WTC11 (cell line): Measurements from ENCODE around the gene CDK7. TPM values are rescaled to one million over a fixed set of nuclear protein-coding genes. Genes with fewer than 3 reads are reported as not detected.

ENCODE experiments used
- ATAC-seq: fragments of 200-7000 bp; cut with Tn5 transposase; 2 replicates; pipeline ENCODE4 v1.10.0; 2021; ENCODE audit warnings: mild to moderate bottlenecking, moderate library complexity
- CTCF ChIA-PET: fragments of 300-600 bp; sonication (Branson Sonifier 250); formaldehyde crosslinking; loops from one replicate; lab custom pipeline; 2021; ENCODE audit warnings: antibody characterized with exemption; lab: Charles Lee
- POLR2A ChIA-PET: fragments of 350-600 bp; sonication (Branson Sonifier 250); formaldehyde crosslinking; loops from one replicate; lab custom pipeline; 2021; ENCODE audit warnings: antibody characterized with exemption; lab: Charles Lee
- DNase-seq: peaks from one replicate; pipeline ENCODE4 v3.0.0; 2021; ENCODE audit warnings: low spot score
- H3K27ac Mint-ChIP-seq: 2 replicates; pipeline ENCODE4 v1.8.0; 2021; ENCODE audit warnings: mixed read lengths
- H3K27me3 Mint-ChIP-seq: 2 replicates; pipeline ENCODE4 v1.8.0; 2021; ENCODE audit warnings: low read depth, mild to moderate bottlenecking, moderate library complexity, mixed read lengths
- H3K36me3 Mint-ChIP-seq: 2 replicates; pipeline ENCODE4 v1.8.0; 2021; ENCODE audit warnings: mixed read lengths
- H3K4me1 Mint-ChIP-seq: 2 replicates; pipeline ENCODE4 v1.8.0; 2022; ENCODE audit warnings: mixed read lengths
- H3K4me3 Mint-ChIP-seq: 2 replicates; pipeline ENCODE4 v1.8.0; 2021; ENCODE audit warnings: mild to moderate bottlenecking, moderate library complexity, mixed read lengths
- H3K9me3 Mint-ChIP-seq: 2 replicates; pipeline ENCODE4 v1.8.0; 2021; ENCODE audit warnings: mixed read lengths
- CDX4 ChIP-seq: fragments of 250-450 bp; sonication (Bioruptor Pico); IDR thresholded peaks from 2 replicates; pipeline ENCODE4 v1.9.0; 2021; ENCODE audit warnings: moderate library complexity, mild to moderate bottlenecking, inconsistent platforms, borderline replicate concordance
- ELF4 ChIP-seq: sonication (generic); formaldehyde crosslinking; IDR thresholded peaks from 2 replicates; pipeline ENCODE4 v1.8.1; 2022; ENCODE audit warnings: low read depth, mild to moderate bottlenecking, moderate library complexity, missing genetic modification reagents
- ESRRA ChIP-seq: sonication (generic); formaldehyde crosslinking; IDR thresholded peaks from 2 replicates; pipeline ENCODE4 v1.8.1; 2022; ENCODE audit warnings: mild to moderate bottlenecking, missing genetic modification reagents, borderline replicate concordance
- GABPB1 ChIP-seq: sonication (generic); formaldehyde crosslinking; IDR thresholded peaks from 2 replicates; pipeline ENCODE4 v1.8.1; 2023; ENCODE audit warnings: mild to moderate bottlenecking, missing genetic modification reagents
- IRF1 ChIP-seq: sonication (generic); formaldehyde crosslinking; IDR thresholded peaks from 2 replicates; pipeline ENCODE4 v1.8.0; 2023; ENCODE audit warnings: missing genetic modification reagents
- IRF2 ChIP-seq: sonication (generic); formaldehyde crosslinking; IDR thresholded peaks from 2 replicates; pipeline ENCODE4 v1.8.0; 2022; ENCODE audit warnings: low read depth, missing genetic modification reagents, borderline replicate concordance
- JAZF1 ChIP-seq: fragments of 250-450 bp; sonication (Bioruptor Pico); IDR thresholded peaks from 2 replicates; pipeline ENCODE4 v1.9.0; 2021; ENCODE audit warnings: moderate library complexity, mild to moderate bottlenecking, inconsistent platforms
- JUN ChIP-seq: sonication (generic); formaldehyde crosslinking; IDR thresholded peaks from 2 replicates; pipeline ENCODE4 v1.8.0; 2023; ENCODE audit warnings: mild to moderate bottlenecking, missing genetic modification reagents
- MXD4 ChIP-seq: fragments of 250-450 bp; sonication (Bioruptor Pico); IDR thresholded peaks from 2 replicates; pipeline ENCODE4 v1.8.0; 2021; ENCODE audit warnings: mild to moderate bottlenecking, moderate library complexity, borderline replicate concordance
- NFATC4 ChIP-seq: fragments of 250-450 bp; sonication (Bioruptor Pico); IDR thresholded peaks from 2 replicates; pipeline ENCODE4 v1.9.0; 2021; ENCODE audit warnings: mild to moderate bottlenecking
- NFE2L1 ChIP-seq: sonication (generic); formaldehyde crosslinking; IDR thresholded peaks from 2 replicates; pipeline ENCODE4 v1.8.1; 2023; ENCODE audit warnings: missing genetic modification reagents
- NFYB ChIP-seq: sonication (generic); formaldehyde crosslinking; conservative IDR thresholded peaks from 2 replicates; pipeline ENCODE4 v1.8.0; 2022; ENCODE audit warnings: low read depth, missing genetic modification reagents
- NR1H2 ChIP-seq: sonication (generic); formaldehyde crosslinking; IDR thresholded peaks from 2 replicates; pipeline ENCODE4 v1.9.0; 2021; ENCODE audit warnings: mild to moderate bottlenecking, moderate library complexity, missing genetic modification reagents
- RORB ChIP-seq: fragments of 250-450 bp; sonication (Bioruptor Pico); IDR thresholded peaks from 2 replicates; pipeline ENCODE4 v1.9.0; 2021; ENCODE audit warnings: mild to moderate bottlenecking
- SMAD4 ChIP-seq: sonication (generic); formaldehyde crosslinking; IDR thresholded peaks from 2 replicates; pipeline ENCODE4 v1.8.0; 2022; ENCODE audit warnings: mild to moderate bottlenecking, missing genetic modification reagents
- SOX15 ChIP-seq: fragments of 250-450 bp; sonication (Bioruptor Pico); IDR thresholded peaks from 2 replicates; pipeline ENCODE4 v1.9.0; 2021; ENCODE audit warnings: mild to moderate bottlenecking
- SP1 ChIP-seq: sonication (generic); formaldehyde crosslinking; conservative IDR thresholded peaks from 2 replicates; pipeline ENCODE4 v1.8.1; 2022; ENCODE audit warnings: missing genetic modification reagents
- TP53 ChIP-seq: sonication (generic); formaldehyde crosslinking; IDR thresholded peaks from 2 replicates; pipeline ENCODE4 v1.8.1; 2023; ENCODE audit warnings: mild to moderate bottlenecking, missing genetic modification reagents
- USF2 ChIP-seq: sonication (generic); formaldehyde crosslinking; IDR thresholded peaks from 2 replicates; pipeline ENCODE4 v1.8.1; 2023; ENCODE audit warnings: mild to moderate bottlenecking, missing genetic modification reagents, moderate library complexity
- ZBTB21 ChIP-seq: sonication (generic); formaldehyde crosslinking; IDR thresholded peaks from 2 replicates; pipeline ENCODE4 v1.8.1; 2023; ENCODE audit warnings: mild to moderate bottlenecking, missing genetic modification reagents, borderline replicate concordance
- ZNF396 ChIP-seq: fragments of 250-450 bp; sonication (Bioruptor Pico); IDR thresholded peaks from 2 replicates; pipeline ENCODE4 v1.8.0; 2021; ENCODE audit warnings: mild to moderate bottlenecking, moderate library complexity, borderline replicate concordance
- ZNF423 ChIP-seq: fragments of 250-450 bp; sonication (Bioruptor Pico); IDR thresholded peaks from 2 replicates; pipeline ENCODE4 v2.1.2; 2022; ENCODE audit warnings: mild to moderate bottlenecking, moderate library complexity
- total RNA-seq: library from RNA; stranded (reverse); gene quantifications from 3 replicates; pipeline ENCODE4 v1.2.3, GENCODE V29; 2021
- TF ChIP-seq, protein P1 (sequence below): sonication (generic); formaldehyde crosslinking; IDR thresholded peaks from 2 replicates; pipeline ENCODE4 v1.8.0; 2022; ENCODE audit warnings: mild to moderate bottlenecking, missing genetic modification reagents
- TF ChIP-seq, protein P2 (sequence below): sonication (generic); formaldehyde crosslinking; IDR thresholded peaks from 2 replicates; pipeline ENCODE4 v1.8.1; 2023; ENCODE audit warnings: mild to moderate bottlenecking, missing genetic modification reagents
- TF ChIP-seq, protein P3 (sequence below): sonication (generic); formaldehyde crosslinking; IDR thresholded peaks from 2 replicates; pipeline ENCODE4 v1.8.1; 2022; ENCODE audit warnings: mild to moderate bottlenecking, moderate library complexity, missing genetic modification reagents
- TF ChIP-seq, protein P4 (sequence below): fragments of 250-450 bp; sonication (Bioruptor Pico); IDR thresholded peaks from 2 replicates; pipeline ENCODE4 v2.1.2; 2022; ENCODE audit warnings: mild to moderate bottlenecking, moderate library complexity

CDK7 gene
- total RNA-seq, 1 experiment from 2014 or later, result 62.7 TPM

GRCh38 chr5:69293882-69294281, 59.2 kb downstream of the CDK7 start:
- no peak overlapping the region for H3K27ac Mint-ChIP-seq
- H3K36me3 Mint-ChIP-seq, result no peaks in the 10 kb centered on the region
- no peaks in the 10 kb centered on the region for H3K27me3 Mint-ChIP-seq
- H3K4me1 Mint-ChIP-seq, result peaks cover 9% of the 10 kb centered on the region; the same call in 1 of the 2 replicates
- CTCF ChIA-PET, result interaction anchor here (2.0 to 2.9 kb wide), 2 partner anchors 27 to 41 kb away, joined by 6 to 8 read pairs; no protein-coding TSS in a partner anchor
- ATAC-seq (no peak), DNase-seq (no peak)
- H3K9me3 Mint-ChIP-seq, result no peaks in the 10 kb centered on the region
- H3K4me3 Mint-ChIP-seq, result no peak overlapping the region
- no peak for TF ChIP-seq MXD4 (CRISPR knock-in tag)
- no peak for TF ChIP-seq IRF1 (CRISPR knock-in tag)
- TF ChIP-seq TP53 (CRISPR knock-in tag), result no peak
- no peak for TF ChIP-seq JAZF1 (CRISPR knock-in tag)
- no peak for TF ChIP-seq SP1
- TF ChIP-seq, protein P1, sequence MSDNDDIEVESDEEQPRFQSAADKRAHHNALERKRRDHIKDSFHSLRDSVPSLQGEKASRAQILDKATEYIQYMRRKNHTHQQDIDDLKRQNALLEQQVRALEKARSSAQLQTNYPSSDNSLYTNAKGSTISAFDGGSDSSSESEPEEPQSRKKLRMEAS (CRISPR knock-in tag), result no peak
- TF ChIP-seq ZBTB21, result no peak
- POLR2A ChIA-PET, result no interaction called here

- POLR2A ChIA-PET, result no interaction called here
- CTCF ChIA-PET, result interaction anchor here (2.0 to 2.9 kb wide), 2 partner anchors 29 to 40 kb away, joined by 6 to 8 read pairs; no protein-coding TSS in a partner anchor
These were observed 60.5 kb downstream of the CDK7 start for GRCh38 chr5:69295088-69295754.

More at GRCh38 chr5:69295088-69295754, 60.5 kb downstream of the CDK7 start:
- Mint-ChIP-seq H3K27me3 (no peaks in the 10 kb centered on the region), H3K27ac (peak overlapping the region; percentile 9; the same call in 1 of the 2 replicates), H3K4me1 (peaks cover 9% of the 10 kb centered on the region; the same call in 1 of the 2 replicates), H3K36me3 (0 out of 2 replicates have a peak, but pooled peaks cover 3% of the 10 kb centered on the region), H3K4me3 (no peak overlapping the region), H3K9me3 (no peaks in the 10 kb centered on the region)
- TF ChIP-seq IRF2 (CRISPR knock-in tag) (no peak), ZNF423 (CRISPR knock-in tag) (no peak), USF2 (CRISPR knock-in tag) (no peak), CDX4 (CRISPR knock-in tag) (no peak), ZNF396 (CRISPR knock-in tag) (no peak), JUN (CRISPR knock-in tag) (no peak), JAZF1 (CRISPR knock-in tag) (no peak), NFE2L1 (CRISPR knock-in tag) (no peak), NFYB (CRISPR knock-in tag) (no peak), RORB (CRISPR knock-in tag) (no peak), GABPB1 (CRISPR knock-in tag) (no peak), ELF4 (no peak), ESRRA (no peak), SMAD4 (no peak), NFATC4 (CRISPR knock-in tag) (no peak), SOX15 (no peak), NR1H2 (CRISPR knock-in tag) (no peak)
- TF ChIP-seq, protein P2, sequence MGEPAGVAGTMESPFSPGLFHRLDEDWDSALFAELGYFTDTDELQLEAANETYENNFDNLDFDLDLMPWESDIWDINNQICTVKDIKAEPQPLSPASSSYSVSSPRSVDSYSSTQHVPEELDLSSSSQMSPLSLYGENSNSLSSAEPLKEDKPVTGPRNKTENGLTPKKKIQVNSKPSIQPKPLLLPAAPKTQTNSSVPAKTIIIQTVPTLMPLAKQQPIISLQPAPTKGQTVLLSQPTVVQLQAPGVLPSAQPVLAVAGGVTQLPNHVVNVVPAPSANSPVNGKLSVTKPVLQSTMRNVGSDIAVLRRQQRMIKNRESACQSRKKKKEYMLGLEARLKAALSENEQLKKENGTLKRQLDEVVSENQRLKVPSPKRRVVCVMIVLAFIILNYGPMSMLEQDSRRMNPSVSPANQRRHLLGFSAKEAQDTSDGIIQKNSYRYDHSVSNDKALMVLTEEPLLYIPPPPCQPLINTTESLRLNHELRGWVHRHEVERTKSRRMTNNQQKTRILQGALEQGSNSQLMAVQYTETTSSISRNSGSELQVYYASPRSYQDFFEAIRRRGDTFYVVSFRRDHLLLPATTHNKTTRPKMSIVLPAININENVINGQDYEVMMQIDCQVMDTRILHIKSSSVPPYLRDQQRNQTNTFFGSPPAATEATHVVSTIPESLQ, result no peak
- TF ChIP-seq, protein P3, sequence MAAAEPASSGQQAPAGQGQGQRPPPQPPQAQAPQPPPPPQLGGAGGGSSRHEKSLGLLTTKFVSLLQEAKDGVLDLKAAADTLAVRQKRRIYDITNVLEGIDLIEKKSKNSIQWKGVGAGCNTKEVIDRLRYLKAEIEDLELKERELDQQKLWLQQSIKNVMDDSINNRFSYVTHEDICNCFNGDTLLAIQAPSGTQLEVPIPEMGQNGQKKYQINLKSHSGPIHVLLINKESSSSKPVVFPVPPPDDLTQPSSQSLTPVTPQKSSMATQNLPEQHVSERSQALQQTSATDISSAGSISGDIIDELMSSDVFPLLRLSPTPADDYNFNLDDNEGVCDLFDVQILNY (CRISPR knock-in tag), result no peak
- TF ChIP-seq, protein P4, sequence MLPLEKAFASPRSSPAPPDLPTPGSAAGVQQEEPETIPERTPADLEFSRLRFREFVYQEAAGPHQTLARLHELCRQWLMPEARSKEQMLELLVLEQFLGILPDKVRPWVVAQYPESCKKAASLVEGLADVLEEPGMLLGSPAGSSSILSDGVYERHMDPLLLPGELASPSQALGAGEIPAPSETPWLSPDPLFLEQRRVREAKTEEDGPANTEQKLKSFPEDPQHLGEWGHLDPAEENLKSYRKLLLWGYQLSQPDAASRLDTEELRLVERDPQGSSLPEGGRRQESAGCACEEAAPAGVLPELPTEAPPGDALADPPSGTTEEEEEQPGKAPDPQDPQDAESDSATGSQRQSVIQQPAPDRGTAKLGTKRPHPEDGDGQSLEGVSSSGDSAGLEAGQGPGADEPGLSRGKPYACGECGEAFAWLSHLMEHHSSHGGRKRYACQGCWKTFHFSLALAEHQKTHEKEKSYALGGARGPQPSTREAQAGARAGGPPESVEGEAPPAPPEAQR (CRISPR knock-in tag), result no peak
- DNase-seq (no peak), ATAC-seq (peak; percentile 69)
